Measurements from ENCODE around the gene CSHL1.
"Not testable (repeated sequence)": the region's sequence is repeated elsewhere in the genome, so short reads cannot be mapped to it uniquely, and the experiment has no call there.

- TF ChIP-seq CTCF, POLR2A (IDR thresholded peaks at IDR 0.05): not testable (repeated sequence)
These were observed 39.3 kb downstream of the CSHL1 start for GRCh38 chr17:63871646-63872365.
